Vagina (tissue), 2 donors: ENCODE results near the gene PTPRG. TPM values are rescaled to one million over a fixed set of nuclear protein-coding genes. Genes with fewer than 3 reads are reported as not detected.

Experiments
- DNase-seq, 2 donors: peaks; one replicate each; pipeline ENCODE4 v3.0.0-alpha.2; 2017; ENCODE audit errors: extremely low spot score in 2 of 2
- H3K27ac ChIP-seq: fragments of 200-600 bp; sonication (generic); one replicate; pipeline ENCODE4 v1.5.1; 2019
- H3K27me3 ChIP-seq: fragments of 200-600 bp; sonication (generic); one replicate; pipeline ENCODE4 v1.5.1; 2019
- H3K36me3 ChIP-seq, 2 donors: fragments of 200-600 bp; sonication (generic); one replicate each; pipeline ENCODE4 v1.5.1; 2017 to 2019
- H3K4me1 ChIP-seq: fragments of 200-600 bp; sonication (generic); one replicate; pipeline ENCODE4 v1.5.1; 2019
- H3K4me3 ChIP-seq, 2 donors: fragments of 200-600 bp; sonication (generic); 1 replicate in 1 of 2; 2 replicates in 1 of 2; pipeline ENCODE4 v1.5.1; 2016 to 2019
- H3K9me3 ChIP-seq: fragments of 200-600 bp; sonication (generic); one replicate; pipeline ENCODE4 v1.5.1; 2019
- POLR2A ChIP-seq, 2 donors: fragments of 450-650 bp; IDR thresholded peaks; one replicate each; pipeline ENCODE4 v1.6.1; 2017; ENCODE audit warnings: antibody characterized with exemption in 2 of 2, mild to moderate bottlenecking in 2 of 2, moderate library complexity in 2 of 2
- POLR2AphosphoS5 ChIP-seq, 2 donors: sonication (generic); formaldehyde crosslinking; IDR thresholded peaks; one replicate each; pipeline ENCODE4 v1.9.0; 2017; ENCODE audit warnings: antibody characterized with exemption in 2 of 2, mild to moderate bottlenecking in 2 of 2, low read depth in 1 of 2; ENCODE audit not compliant: insufficient read depth in 1 of 2
- intact Hi-C: fragments of 100-400 bp; cut with DNase I; formaldehyde crosslinking; loops from one replicate; pipeline ENCODE4 v1.15.1; 2023
- total RNA-seq: library from RNA; depleted of rRNA; stranded (reverse); fragments of >200 nt; gene quantifications from one replicate; pipeline ENCODE4 v1.2.3, GENCODE V29; 2016
- TF ChIP-seq, protein P1 (sequence below), 3 experiments: fragments of 450-650 bp in 2 of 3; fragments of 200-600 bp in 1 of 3; sonication (generic) in 1 of 3; IDR thresholded peaks; one replicate each; pipeline ENCODE4 v1.5.1; 2017 to 2019; ENCODE audit warnings: antibody characterized with exemption in 3 of 3, mild to moderate bottlenecking in 2 of 3, moderate library complexity in 2 of 3

Gene PTPRG
- total RNA-seq, 1 donor from 2014 or later: 47.6 TPM

DNA sequence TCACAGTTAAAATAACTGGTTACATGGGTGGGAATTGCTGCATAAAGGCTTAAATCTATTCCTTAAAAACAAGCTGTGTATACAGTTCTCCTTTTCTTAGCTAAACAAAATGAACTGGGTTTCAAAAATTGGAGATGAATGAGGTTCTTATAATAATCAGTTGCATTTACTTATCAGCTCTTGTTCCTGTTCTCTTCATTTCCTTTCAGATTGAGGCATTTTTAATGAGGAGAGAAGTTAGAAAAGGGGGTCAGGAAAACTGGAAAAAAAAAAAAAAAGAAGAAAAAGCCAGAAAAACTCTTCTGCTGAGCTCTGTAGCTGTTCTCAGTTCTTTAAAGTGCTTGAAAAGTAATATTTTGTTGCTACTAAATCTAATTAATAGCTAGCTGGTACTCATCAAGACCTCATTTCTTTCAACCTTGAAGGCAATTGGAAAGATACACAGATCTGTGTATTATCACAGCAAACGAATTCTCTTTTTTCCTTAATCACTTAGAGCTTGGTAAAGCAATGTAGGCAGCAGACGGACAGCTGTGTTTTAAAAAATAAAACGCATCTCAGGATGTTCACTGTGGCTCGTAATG is 32.2 kb downstream of the PTPRG start:
- no peak for DNase-seq
- peaks cover 13% of the 10 kb centered on the region for H3K4me1 ChIP-seq
- no peaks in the 10 kb centered on the region for H3K27me3 ChIP-seq
- H3K4me3 ChIP-seq: no peak overlapping the region
- intact Hi-C loops: no loop called here
- H3K27ac ChIP-seq: no peak overlapping the region
- no peak for TF ChIP-seq POLR2AphosphoS5 (IDR thresholded peaks at IDR 0.05; ENCODE audit: insufficient read depth in 1 of 2, low read depth in 1 of 2)
- TF ChIP-seq, protein P1, sequence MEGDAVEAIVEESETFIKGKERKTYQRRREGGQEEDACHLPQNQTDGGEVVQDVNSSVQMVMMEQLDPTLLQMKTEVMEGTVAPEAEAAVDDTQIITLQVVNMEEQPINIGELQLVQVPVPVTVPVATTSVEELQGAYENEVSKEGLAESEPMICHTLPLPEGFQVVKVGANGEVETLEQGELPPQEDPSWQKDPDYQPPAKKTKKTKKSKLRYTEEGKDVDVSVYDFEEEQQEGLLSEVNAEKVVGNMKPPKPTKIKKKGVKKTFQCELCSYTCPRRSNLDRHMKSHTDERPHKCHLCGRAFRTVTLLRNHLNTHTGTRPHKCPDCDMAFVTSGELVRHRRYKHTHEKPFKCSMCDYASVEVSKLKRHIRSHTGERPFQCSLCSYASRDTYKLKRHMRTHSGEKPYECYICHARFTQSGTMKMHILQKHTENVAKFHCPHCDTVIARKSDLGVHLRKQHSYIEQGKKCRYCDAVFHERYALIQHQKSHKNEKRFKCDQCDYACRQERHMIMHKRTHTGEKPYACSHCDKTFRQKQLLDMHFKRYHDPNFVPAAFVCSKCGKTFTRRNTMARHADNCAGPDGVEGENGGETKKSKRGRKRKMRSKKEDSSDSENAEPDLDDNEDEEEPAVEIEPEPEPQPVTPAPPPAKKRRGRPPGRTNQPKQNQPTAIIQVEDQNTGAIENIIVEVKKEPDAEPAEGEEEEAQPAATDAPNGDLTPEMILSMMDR (IDR thresholded peaks at IDR 0.05): no peak
- no peak for TF ChIP-seq POLR2A (IDR thresholded peaks at IDR 0.05)
- no peaks in the 10 kb centered on the region for H3K36me3 ChIP-seq
- no peaks in the 10 kb centered on the region for H3K9me3 ChIP-seq

DNA sequence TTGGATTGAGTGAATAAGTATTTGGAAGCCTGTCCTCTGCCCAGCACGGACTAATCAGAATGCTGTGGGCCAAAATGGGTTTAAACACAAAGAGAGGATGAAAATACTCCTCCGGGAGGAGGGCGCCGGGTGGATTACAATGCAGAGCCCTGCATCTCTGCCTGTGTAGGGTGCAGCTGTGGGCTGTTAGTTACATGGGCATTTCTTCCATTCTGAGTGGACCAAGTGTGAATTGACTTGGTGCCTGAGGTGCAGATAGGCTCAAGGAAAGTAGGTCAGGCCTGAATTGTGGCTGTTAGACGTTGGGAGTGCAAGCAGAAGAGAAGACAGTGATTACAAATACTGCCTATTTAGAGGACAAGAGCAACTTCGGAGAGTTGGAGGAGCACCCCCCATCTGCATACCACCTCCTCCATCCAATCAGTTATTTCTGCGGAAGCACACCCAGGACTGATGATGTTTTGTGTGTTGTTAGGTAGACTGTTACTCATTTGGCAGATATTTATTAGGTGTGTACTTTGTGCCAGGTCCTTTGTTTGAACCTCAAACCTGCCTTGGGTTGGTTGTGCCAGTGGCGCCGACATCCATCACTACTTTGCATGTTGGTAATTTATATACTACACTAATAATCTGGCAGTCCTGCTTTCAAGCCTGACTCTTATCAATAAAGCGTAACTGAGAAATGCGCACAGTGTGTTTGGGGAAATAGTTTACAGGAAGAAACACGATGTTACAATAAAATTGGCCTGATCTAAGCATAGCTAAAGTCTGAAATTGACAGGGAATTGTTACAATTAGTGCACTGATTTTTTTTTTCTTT is 33.0 kb downstream of the PTPRG start:
- no peak overlapping the region for H3K4me3 ChIP-seq
- intact Hi-C loops: no loop called here

DNA sequence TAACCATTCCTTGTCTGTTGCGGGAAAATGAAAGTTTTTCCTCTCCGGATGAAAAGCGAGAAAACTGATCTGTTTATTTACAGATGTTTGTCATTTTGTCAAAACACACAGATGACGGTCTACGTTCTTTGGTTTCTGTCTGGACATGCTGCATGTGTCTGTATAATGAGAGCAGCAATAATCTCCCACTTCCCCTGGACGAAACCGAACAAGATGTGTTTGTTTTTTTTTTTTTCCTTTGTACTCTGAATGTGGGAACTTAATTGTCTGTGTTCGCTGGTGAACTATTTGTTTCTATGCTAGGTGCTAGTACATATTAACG is 33.6 kb downstream of the PTPRG start:
- H3K4me3 ChIP-seq: no peak overlapping the region
- peaks cover 13% of the 10 kb centered on the region for H3K4me1 ChIP-seq
- TF ChIP-seq, protein P1 (IDR thresholded peaks at IDR 0.05): no peak
- TF ChIP-seq POLR2AphosphoS5 (IDR thresholded peaks at IDR 0.05; ENCODE audit: insufficient read depth in 1 of 2, low read depth in 1 of 2): no peak
- TF ChIP-seq POLR2A (IDR thresholded peaks at IDR 0.05): no peak
- no peak overlapping the region for H3K27ac ChIP-seq
- no peaks in the 10 kb centered on the region for H3K9me3 ChIP-seq
- intact Hi-C loops: no loop called here
- no peaks in the 10 kb centered on the region for H3K36me3 ChIP-seq
- H3K27me3 ChIP-seq: no peaks in the 10 kb centered on the region
- no peak for DNase-seq

More for the DNA sequence above, 33.0 kb downstream of the PTPRG start:
- DNase-seq: no peak
- H3K4me1 ChIP-seq: peaks cover 13% of the 10 kb centered on the region
- H3K27ac ChIP-seq: no peak overlapping the region
- TF ChIP-seq POLR2A (IDR thresholded peaks at IDR 0.05) (no peak), POLR2AphosphoS5 (IDR thresholded peaks at IDR 0.05; ENCODE audit: insufficient read depth in 1 of 2, low read depth in 1 of 2) (no peak)
- TF ChIP-seq, protein P1 (IDR thresholded peaks at IDR 0.05): no peak
- no peaks in the 10 kb centered on the region for H3K27me3 ChIP-seq
- no peaks in the 10 kb centered on the region for H3K9me3 ChIP-seq
- no peaks in the 10 kb centered on the region for H3K36me3 ChIP-seq

DNA sequence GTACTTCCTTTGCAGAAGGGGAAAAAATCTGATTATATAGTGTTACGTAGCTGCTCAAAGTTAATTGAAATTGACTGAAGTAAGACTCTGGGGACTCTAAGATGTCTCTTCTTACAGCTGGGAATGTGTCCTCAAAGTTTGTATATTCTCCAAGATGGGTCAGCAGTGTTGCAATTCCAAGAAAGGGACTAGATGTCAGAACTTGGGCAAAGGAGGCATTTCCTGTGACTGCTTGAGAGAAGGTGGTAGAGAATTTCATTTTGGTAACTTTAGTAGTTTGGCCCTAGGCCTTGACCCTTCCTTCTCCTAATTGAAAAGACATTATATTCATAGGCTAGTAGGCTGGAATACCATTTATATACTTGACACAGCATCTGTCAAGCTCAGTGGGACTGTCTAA is 33.9 kb downstream of the PTPRG start:
- TF ChIP-seq POLR2A (IDR thresholded peaks at IDR 0.05) (no peak), POLR2AphosphoS5 (IDR thresholded peaks at IDR 0.05; ENCODE audit: insufficient read depth in 1 of 2, low read depth in 1 of 2) (no peak)
- TF ChIP-seq, protein P1 (IDR thresholded peaks at IDR 0.05): no peak
- no peak overlapping the region for H3K27ac ChIP-seq
- intact Hi-C loops: no loop called here
- DNase-seq: no peak
- no peak overlapping the region for H3K4me3 ChIP-seq
- H3K36me3 ChIP-seq: no peaks in the 10 kb centered on the region
- H3K4me1 ChIP-seq: peaks cover 13% of the 10 kb centered on the region
- H3K27me3 ChIP-seq: no peaks in the 10 kb centered on the region
- H3K9me3 ChIP-seq: no peaks in the 10 kb centered on the region

DNA sequence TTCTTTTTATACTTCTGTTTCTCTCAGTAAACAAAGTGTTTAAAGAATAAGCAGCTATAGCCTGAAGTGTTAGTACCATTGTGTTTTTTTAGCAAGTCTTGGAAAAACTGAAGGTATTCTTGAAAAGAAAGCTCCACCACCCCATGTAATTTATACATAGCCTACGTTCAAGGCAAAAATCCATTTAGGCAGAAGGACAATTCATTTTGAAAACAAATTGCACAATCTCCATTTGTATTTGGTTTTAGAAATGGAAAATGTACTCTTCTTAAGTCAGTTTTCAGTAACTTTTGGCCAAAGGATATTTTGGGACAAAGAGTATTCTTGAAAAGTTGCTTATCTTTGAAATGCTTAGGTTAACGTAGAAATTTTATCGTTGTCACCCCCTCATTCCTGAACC is 34.5 kb downstream of the PTPRG start:
- TF ChIP-seq POLR2A (IDR thresholded peaks at IDR 0.05): no peak
- no peak for TF ChIP-seq POLR2AphosphoS5 (IDR thresholded peaks at IDR 0.05; ENCODE audit: insufficient read depth in 1 of 2, low read depth in 1 of 2)
- TF ChIP-seq, protein P1 (IDR thresholded peaks at IDR 0.05): no peak
- no peaks in the 10 kb centered on the region for H3K27me3 ChIP-seq
- H3K9me3 ChIP-seq: no peaks in the 10 kb centered on the region
- peaks cover 13% of the 10 kb centered on the region for H3K4me1 ChIP-seq
- no peak overlapping the region for H3K27ac ChIP-seq
- intact Hi-C loops: no loop called here
- DNase-seq: no peak
- H3K36me3 ChIP-seq: no peaks in the 10 kb centered on the region
- no peak overlapping the region for H3K4me3 ChIP-seq
